Activated CD4-positive, alpha-beta T cell treated with anti-CD3 and anti-CD28 coated beads, Interleukin-2, amount 50 U/mL, for 48 hours (primary cell): ENCODE data around the gene AKR1C3.
"Not testable (repeated sequence)": the region's sequence is repeated elsewhere in the genome, so short reads cannot be mapped to it uniquely, and the experiment has no call there.

Source experiments
- DNase-seq, 2 experiments: peaks; one replicate each; pipeline ENCODE4 v3.0.0-alpha.2; 2020

Gene AKR1C3

DNA sequence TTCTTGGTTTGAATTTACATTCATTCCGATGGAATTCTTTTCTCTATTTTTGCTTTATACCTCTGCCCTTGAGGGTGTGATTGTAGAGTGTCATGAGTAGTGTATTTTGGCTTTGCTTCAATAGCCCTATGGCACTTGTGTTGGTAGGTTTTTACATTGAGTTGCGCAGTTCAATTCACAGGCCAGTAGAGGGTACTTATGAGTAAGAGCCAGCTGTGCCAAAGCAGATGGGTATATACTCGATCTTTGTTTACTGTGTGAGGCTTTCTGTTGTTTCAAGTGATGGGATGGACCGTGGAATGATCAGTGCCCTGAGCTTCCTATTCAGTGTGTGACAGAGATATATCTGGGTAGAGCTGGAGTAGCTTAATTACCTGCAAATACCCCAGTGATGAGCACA is 4.3 kb upstream of the AKR1C3 start:
- DNase-seq = no peak

DNA sequence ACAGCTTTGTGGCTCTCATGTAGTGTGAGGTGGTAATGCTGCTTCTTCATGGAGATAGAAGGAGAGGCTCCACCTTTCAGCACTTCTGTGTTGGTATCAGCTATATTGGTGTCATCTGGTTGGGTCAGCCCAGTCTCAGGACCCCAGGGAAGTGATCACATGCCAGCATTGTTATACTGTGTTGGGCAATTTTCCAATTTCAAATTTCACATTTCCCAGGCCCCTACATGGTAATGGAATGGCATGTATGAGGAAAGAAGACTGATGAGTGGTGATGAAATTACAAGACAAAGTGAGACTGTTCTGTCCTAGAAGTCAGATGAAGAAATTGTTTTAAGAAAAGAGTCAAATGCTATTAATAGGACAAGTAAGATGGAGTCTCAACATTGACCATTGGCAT is 3.7 kb upstream of the AKR1C3 start:
- no peak for DNase-seq

DNA sequence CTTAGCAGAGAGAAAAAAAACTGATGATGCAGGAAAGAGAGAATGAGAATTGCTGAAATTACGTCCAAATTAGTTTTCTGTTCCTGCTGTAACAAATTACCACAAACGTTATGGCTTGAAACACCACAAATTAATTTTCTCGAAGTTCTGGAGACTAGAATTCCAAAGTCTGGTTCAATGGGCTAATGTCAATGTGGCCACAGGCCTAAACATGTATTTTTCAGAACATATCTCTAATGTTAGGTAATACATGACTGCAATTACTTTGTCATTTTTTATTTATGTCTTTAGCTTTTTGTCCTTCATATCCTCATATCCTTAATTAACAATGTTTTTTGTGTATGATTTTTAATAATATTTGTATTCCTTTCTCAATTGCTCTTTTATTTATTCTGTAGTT is 3.0 kb upstream of the AKR1C3 start:
- DNase-seq = no peak

DNA sequence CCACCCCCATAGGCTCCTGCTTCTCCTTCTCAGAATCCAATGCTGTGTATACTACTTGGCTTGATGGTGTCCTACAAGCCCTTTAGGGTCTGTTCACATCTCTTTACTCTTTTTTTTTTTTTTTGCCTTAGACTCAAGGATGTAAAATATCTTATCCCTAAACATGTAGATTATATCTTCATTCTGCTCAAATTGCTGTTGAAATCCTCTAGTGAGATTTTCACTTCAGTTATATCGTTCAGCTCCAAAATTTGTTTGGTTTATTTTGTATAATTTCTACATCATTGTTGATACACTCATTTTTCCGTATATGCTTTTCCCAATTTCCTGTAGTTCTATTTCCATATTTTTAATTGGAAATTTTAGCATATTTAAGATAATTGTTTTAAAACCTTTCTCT is 1.8 kb upstream of the AKR1C3 start:
- no peak for DNase-seq

DNA sequence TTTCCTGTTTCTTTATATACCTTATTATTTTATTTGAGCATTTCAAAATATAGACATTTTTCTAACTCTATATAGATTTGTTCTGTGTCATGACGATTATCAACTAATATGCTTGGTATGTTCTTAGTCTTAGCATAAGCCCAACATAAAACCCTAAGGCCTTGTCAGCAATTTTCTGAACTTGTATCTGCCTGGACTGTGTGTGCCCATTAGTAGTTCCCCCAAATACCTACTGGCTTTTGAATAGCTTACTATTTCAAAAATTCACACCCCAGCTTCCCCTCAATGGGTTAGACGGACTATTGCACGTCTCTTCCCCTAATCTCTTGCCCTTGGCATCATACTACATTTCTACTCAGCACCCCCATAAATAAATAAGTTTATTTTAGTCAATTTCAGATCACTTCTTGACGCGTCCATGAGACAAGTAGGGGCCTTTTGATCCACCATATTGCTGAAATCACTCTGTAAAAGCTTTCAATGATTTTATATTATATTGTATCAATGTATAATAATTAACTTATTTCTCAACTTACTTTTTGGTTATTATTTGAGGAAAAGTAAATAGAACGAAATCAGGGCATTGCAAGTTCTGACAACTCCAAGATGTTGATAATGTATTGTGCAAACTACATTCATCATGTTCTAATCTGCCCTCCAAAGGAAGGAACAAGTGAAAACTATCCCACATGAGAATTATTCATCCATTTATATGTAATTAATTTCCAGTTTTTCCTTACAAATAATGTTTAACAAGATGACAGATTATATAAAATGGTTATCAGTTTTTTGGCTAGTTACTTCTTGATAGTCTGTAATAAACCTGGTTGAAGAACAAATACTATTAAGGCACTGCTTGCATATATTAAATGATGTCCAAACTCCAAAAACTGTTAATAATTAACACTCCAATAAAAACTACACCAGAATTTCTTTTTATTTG is 1.1 kb upstream of the AKR1C3 start:
- DNase-seq = no peak

DNA sequence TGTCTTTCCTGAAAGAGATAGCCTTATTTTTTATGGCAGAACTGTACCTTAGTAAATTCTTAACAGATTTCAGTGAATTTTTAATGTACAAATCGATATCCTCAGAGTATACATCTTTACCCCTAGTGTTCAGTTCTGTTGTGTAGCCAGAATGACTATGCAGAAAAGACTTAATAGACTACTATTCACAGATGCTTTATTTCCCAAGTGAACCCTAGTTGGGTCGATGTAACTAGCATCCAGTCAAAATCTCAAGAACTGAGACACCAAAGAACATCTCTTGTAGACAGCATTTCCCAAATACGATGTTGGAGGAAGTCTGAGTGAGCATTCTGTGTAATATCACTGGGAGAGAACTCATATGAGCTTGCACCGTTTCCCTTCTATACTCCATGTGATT is 1.5 kb downstream of the AKR1C3 start:
- no peak for DNase-seq

DNA sequence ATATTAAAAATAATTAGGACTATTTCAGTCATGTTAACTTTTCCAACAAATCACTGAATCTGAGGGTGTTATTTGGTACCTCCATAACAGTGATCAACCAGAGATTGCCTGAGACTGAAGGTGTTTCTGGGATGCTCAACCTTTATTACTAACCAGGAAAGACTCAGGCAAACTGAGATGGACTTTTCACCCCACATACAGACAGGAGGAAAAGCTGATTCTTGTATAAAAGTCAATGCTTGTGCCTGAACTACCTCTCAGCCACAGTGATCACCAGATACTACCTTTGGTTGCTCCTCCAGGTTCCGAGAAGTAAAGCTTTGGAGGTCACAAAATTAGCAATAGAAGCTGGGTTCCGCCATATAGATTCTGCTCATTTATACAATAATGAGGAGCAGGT is 1.9 kb downstream of the AKR1C3 start:
- no peak for DNase-seq

DNA sequence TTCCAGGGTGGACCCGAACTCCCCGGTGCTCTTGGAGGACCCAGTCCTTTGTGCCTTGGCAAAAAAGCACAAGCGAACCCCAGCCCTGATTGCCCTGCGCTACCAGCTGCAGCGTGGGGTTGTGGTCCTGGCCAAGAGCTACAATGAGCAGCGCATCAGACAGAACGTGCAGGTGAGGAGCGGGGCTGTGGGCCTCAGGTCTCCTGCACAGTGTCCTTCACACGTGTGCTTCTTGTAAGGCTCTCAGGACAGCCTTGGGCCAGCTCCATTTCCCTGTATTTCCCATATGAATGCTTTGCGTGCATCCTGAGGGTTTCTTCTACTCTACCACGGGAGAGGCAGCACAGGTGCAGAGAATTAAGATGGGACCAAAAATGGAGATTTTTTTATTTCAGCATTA is 8.3 kb downstream of the AKR1C3 start:
- not testable (repeated sequence) for DNase-seq

DNA sequence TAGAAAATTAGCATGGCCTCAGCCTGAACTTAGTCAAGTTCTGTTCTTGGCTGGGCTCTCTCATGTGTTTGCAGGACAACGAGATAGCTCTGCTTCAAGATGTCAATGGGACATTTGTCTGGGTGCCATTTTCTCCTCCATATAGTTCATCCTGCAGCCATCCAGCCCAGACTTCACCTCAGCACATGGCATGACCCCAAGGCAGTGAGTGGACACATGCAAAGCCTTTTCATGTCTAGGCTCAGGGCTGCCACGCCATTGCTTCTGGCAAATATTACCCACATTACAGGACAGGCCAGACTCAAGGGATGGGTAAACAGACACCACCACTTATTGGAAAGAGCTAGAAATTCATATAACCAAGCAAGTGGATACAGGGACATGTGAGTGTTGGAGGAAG is 9.3 kb downstream of the AKR1C3 start:
- DNase-seq = no peak

DNA sequence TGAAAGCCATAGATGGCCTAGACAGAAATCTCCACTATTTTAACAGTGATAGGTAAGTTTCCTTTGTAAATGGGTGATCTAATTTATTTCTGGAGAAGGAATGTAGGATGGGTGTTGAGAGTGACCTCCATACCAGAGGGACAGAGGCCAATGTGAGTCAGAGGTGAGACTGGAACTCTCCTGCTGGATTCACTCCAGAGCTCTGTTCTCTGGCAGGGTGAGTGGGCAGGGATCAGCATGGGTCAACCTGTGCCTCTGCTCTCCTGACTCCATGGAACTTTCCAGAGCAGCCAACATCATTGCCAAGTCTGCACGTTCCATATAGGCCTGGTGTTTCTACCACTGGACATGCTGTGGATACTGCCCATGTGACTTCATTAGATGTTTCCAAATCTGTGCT is 11.4 kb downstream of the AKR1C3 start:
- no peak for DNase-seq

DNA sequence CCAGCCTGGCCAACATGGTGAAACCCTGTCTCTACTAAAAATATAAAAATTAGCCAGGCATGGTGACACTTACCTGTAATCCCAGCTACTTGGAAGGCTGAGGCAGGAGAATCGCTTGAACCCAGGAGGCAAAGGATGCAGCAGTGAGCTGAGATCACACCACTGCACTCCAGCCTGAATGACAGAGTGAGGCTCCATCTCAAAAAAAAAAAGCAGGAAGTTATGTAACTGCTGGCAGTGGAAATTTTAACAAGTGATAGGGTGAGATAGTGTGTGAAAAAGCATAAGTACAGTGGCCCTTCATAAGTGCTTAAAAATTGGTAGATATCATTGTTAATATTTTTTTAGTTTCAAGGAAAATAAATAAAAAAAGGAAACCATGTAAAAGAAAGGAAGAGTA is 12.3 kb downstream of the AKR1C3 start:
- DNase-seq = no peak

DNA sequence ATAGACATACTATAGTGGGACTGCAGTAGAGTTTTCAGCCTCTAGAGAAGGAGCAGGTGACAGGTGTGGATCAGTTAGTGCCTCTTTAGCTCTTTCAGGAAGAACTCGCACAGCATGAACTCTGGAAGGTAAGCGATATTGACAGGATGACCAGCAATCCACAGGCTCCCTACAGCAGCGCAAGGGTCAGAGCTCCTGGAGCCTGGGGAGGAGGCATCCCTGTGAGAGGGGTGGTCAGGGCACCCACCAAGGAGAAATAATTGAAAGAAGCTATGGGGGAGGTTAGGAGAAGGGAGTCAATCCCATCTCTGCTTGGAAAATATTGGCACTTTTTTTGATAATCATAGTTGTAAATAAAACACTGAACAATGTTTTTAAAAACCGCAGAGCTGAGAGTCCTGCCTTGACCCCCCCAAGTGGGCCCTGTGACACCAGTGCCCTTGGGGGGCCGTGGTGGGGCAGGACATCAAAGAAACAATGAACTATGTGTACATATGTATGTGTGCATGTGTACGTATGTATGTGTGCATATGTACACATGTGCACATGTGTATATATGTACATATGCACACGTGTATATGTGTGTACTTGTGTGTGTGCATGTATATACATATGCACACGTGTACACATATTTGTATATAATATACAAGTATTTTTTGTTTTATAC is 13.8 kb downstream of the AKR1C3 start:
- no peak for DNase-seq

DNA sequence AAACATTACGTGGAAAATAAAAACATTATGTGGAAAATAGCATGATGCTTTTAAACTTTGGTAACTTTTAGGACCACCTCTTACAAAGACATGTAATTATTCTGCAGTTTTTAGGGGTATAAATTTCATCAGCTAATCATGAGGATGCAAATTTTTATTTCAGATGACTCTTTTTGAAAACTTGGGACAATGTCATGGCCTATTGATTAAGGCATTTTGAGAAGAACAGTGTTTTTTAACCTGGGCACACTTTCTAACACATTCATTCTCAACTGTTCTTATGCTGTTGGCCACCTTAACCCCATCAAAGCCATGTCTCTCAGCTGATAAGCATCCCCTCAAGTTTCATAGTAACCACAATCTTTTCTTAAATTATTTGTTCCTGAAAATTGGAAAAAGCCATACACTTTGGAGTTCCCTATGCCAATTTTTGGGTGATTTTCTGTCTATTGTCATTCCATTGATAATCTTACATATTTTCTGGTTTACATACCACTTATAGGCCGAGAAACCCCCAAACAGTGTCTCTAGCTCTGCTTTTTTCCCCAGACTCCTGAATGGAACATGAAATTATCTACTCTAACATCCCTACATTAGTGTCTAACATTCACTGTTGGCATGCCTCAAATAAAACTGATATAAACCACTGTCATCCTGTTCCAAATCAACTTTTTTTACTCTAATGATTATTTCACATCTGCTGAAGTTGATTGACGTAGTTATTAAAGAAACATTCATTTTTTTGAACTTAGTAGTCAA is 14.6 kb downstream of the AKR1C3 start:
- no peak for DNase-seq

DNA sequence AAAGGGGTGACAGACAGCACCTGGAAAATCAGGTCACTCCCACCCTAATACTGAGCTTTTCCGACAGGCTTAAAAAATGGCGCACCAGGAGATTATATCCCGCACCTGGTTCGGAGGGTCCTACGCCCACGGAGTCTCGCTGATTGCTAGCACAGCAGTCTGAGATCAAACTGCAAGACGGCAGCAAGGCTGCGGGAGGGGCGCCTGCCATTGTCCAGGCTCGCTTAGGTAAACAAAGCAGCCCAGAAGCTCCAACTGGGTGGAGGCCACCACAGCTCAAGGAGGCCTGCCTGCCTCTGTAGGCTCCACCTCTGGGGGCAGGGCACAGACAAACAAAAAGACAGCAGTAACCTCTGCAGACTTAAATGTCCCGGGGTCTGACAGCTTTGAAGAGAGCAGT is 15.6 kb downstream of the AKR1C3 start:
- DNase-seq = not testable (repeated sequence)

DNA sequence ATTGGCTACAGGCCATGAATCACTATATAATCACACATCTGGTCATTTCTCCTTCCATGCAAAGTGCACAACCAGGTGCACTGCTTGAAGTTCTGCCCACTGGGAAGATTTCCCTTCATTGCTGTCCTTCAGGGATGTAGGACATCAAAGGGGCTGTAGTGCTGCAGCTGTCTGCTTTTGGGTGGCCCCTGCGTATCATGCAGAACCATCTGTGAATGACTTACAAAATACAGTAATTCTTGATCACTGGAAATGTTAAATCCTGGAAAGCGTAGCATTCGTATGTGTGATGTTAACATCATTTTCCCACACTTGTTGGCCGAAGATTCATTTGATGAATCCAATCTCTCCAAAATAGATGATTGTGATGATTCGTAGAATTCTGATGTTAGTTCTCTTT is 22.4 kb downstream of the AKR1C3 start:
- no peak for DNase-seq

DNA sequence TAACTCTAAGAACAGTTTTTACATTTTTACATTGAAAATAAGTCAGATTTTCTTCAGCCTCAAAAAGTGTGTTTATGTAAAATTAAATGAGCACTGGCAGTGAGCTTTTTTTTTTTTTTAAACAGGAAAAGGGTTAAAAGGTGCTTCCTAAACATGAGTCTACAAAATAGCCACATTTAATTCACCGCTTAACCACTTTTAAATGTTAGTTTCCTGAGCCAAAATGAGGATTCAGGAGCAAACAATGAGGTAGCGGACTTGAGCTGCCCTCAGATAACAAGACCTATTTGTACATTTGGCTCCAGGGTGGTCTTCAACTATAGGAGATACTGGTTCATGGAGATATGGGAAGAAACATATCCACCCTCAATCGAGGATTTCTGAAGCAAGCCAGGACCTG is 22.8 kb downstream of the AKR1C3 start:
- DNase-seq = no peak

DNA sequence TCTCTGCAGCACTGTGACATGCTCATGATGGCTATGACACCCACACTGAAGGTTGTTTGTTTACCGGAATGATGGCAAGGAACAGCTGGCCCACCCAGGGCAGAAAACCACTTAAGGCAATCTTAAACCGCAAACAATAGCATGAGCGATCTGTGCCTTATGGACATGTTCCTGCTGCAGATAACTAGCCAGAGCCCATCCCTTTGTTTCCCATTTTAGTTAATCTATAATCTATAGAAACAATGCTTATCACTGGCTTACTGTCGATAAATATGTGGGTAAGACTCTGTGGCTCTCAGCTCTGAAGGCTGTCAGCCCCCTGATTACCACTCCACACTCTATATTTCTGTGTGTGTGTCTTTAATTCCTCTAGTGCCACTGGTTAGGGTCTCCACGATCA is 25.8 kb downstream of the AKR1C3 start:
- DNase-seq = not testable (repeated sequence)

DNA sequence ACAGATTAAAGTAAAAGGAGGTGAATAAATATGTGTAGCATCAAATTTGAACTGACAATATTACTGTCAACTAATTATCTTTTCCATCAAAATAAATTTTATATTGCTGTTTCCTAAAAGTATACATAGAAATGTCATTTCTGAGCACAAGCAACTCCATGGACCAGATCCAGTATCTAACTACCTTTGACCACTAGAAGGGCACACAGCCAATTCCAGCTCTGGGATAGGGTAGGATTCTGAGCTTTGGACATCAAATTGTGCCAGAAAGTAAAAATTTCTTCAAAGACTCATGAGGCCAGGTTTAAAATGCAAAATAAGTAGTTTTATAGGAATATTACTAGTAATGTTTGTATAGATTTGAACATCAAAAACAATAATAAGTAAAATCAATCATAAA is 29.7 kb downstream of the AKR1C3 start:
- DNase-seq = no peak

DNA sequence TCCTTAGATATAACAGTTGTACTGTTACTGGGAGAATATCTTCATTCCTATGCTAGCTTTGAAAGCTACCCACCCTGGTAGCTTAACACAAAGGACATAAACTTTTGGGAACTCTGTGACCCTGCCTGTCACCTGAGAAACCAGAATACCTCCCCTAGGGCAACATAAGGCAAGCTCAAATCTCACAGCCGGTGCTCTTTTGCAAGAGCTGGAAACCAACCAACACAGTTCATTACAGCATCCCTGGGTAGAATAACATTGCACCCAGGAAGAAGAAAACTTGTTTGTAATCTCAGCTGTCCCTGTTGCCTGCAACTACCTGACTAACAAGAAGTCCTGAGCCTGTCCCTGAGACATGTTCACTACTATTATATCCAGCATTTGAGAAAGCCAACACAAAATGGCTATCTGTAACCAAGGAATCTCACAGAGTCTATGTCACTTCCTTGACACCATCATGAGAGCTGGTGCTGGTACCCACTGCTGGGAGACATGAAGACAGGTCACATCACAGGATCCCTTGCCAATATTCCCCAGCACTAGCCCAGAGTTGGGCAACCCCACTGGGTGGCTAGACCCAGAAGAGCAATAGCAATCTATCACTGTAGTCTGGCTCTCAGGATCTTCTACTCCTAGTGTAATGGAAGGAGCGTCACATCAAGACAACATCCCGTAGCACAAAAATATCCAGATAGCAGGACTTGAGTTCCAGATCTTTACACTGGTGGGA is 31.3 kb downstream of the AKR1C3 start:
- no peak for DNase-seq

DNA sequence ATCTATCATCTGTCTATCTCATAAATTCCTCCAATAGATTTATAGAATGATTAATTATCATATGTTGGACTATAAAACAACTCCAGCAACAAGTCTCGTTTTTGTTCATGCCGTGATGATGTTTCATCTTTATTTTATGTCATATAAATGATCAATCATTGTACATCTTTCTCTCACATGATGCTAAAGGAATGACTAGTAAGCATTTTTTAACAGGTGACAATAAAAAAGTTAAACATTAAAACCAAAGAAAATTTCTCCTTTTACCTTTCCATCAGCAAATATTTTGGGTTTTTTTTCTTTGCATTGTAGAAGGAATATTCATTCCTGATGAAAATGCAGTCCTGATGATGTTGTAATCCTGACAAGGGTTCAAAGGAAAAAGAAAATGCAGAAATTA is 41.4 kb downstream of the AKR1C3 start:
- no peak for DNase-seq

DNA sequence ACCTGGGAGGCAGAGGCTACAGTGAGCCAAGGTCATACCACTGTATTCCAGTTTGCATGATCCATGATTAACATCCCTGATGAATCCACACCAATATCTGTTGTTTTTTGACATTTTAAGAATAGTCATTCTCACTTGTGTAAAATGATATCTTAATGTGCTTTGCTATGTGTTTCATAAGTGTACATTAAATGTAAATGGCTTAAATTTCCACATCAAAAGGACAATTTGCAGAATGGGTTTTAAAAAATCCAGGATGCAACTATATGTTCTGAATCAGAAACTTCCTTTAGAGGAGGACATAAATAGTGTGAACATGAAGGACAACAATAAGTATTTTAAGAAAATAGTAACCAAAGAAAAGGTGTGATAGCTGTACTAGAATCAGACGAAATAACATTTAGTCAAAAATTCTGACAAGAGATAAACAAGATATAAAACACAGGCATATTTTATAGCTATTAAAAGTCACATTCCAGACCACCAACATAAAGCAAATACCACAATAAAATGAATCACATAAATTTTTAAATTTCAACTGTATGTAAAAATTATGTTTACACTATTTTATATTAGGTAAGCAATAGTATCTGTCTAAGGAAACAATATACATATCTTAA is 42.4 kb downstream of the AKR1C3 start:
- DNase-seq = no peak

DNA sequence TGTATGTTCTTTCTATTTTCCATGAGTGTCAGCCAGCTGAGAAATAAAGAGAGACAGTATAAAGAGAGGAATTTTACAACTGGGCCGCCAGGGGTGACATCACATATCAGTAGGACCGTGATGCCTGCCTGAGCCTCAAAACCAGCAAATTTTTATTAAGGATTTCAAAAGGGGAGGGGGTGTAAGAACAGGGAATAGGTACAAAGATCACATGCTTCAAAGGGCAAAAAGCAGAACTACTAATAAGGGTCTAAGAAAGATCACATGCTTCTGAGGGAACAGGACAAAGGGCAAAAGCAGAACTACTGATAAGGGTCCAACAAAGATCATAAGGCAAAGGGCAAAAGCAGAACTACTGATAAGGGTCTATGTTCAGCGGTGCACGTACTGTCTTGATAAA is 43.5 kb downstream of the AKR1C3 start:
- DNase-seq = not testable (repeated sequence)

DNA sequence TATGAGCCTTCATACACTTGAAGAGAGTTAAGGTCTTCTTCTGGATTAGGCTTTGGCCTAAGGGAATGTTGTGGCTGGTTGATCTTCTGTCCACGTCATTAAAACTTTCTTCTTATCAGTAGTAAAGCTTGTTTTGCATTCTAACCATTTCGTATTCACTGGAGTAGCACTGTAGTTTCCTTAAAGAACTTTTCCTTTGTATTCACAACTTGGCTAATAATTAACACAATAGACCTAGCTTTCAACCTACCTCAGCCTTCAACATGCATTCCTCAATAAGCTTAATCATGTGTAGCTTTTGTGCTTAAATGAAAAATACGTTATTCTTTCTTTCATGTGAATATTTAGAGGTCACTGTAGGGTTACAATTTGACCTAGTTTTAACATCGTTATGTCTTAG is 48.0 kb downstream of the AKR1C3 start:
- DNase-seq = no peak
